H4 (cell line): ENCODE results near the gene SHOX. TPM values are rescaled to one million over a fixed set of nuclear protein-coding genes. Genes with fewer than 3 reads are reported as not detected.
A peak's percentile ranks its signal among the peaks of the same experiment; 100 is the strongest.
"Not testable (repeated sequence)": the region's sequence is repeated elsewhere in the genome, so short reads cannot be mapped to it uniquely, and the experiment has no call there.

Experiments used
- DNase-seq: peaks from one replicate; pipeline ENCODE4 v3.0.0-alpha.2; 2015; ENCODE audit warnings: low spot score
- total RNA-seq: library from RNA; depleted of rRNA; stranded (reverse); fragments of >200 nt; shearing (Covaris generic); gene quantifications from 2 replicates; pipeline ENCODE4 v1.2.3, GENCODE V29; 2014; rRNA removed

SHOX gene
- 0.08 TPM in 1 of 2 replicates, not detected in the other for total RNA-seq

GRCh38 chrX:630612-631496 lies at the start of gene SHOX:
Gene SHOX, plus strand, starts transcription at chrX:630791. Its CDS starts 107 bp downstream, at chrX:630898.
- no peak for DNase-seq

- DNase-seq = peak; percentile 0
Measured at GRCh38 chrX:581066-581465, 49.5 kb upstream of the SHOX start.

GRCh38 chrX:581720-582298 lies 48.8 kb upstream of the SHOX start:
- DNase-seq = peak; percentile 3

- DNase-seq = peak; percentile 4
Measured at GRCh38 chrX:584572-584971, 46.0 kb upstream of the SHOX start.

GRCh38 chrX:585115-585808 lies 45.3 kb upstream of the SHOX start:
- peak; percentile 1 for DNase-seq

GRCh38 chrX:586351-586750 lies 44.2 kb upstream of the SHOX start:
- peak; percentile 9 for DNase-seq

- DNase-seq = not testable (repeated sequence)
Measured at GRCh38 chrX:589261-589660, 41.3 kb upstream of the SHOX start.

- DNase-seq = no peak
Measured at GRCh38 chrX:590693-591404, 39.7 kb upstream of the SHOX start.

GRCh38 chrX:599837-600715 lies 30.5 kb upstream of the SHOX start:
- DNase-seq = no peak

GRCh38 chrX:603029-603428 lies 27.6 kb upstream of the SHOX start:
- not testable (repeated sequence) for DNase-seq

- DNase-seq = not testable (repeated sequence)
Measured at GRCh38 chrX:604616-605015, 26.0 kb upstream of the SHOX start.

GRCh38 chrX:608088-608487 lies 22.5 kb upstream of the SHOX start:
- DNase-seq = not testable (repeated sequence)

GRCh38 chrX:614136-614535 lies 16.5 kb upstream of the SHOX start:
- DNase-seq = no peak

GRCh38 chrX:617401-617800 lies 13.2 kb upstream of the SHOX start:
- DNase-seq = no peak

GRCh38 chrX:617891-618290 lies 12.7 kb upstream of the SHOX start:
- no peak for DNase-seq

GRCh38 chrX:618304-618703 lies 12.3 kb upstream of the SHOX start:
- not testable (repeated sequence) for DNase-seq

GRCh38 chrX:618761-619450 lies 11.7 kb upstream of the SHOX start:
- DNase-seq = no peak

- no peak for DNase-seq
Measured at GRCh38 chrX:619451-619811, 11.2 kb upstream of the SHOX start.

- DNase-seq = no peak
Measured at GRCh38 chrX:619812-620531, 10.6 kb upstream of the SHOX start.
